Measurements from ENCODE around the gene HPS5.
"Not testable (repeated sequence)": the region's sequence is repeated elsewhere in the genome, so short reads cannot be mapped to it uniquely, and the experiment has no call there.

The HPS5 gene

GRCh38 chr11:18267335-18268133, 54.4 kb downstream of the HPS5 start:
- not testable (repeated sequence) for DNase-seq

GRCh38 chr11:18265949-18266348, 56.0 kb downstream of the HPS5 start, which contains the start of gene SAA1:
SAA1 (plus strand) TSS chr11:18266264; CDS start chr11:18266888, 624 bp downstream.
- DNase-seq, result no peak

GRCh38 chr11:18264677-18265555, 57.0 kb downstream of the HPS5 start:
- DNase-seq, result no peak

GRCh38 chr11:18264035-18264434, 57.9 kb downstream of the HPS5 start:
- no peak for DNase-seq

GRCh38 chr11:18262681-18263350, 59.1 kb downstream of the HPS5 start:
- DNase-seq, result not testable (repeated sequence)

- no peak for DNase-seq
These were observed 60.2 kb downstream of the HPS5 start for GRCh38 chr11:18261721-18262120.

GRCh38 chr11:18259259-18259658, 62.7 kb downstream of the HPS5 start:
- DNase-seq, result no peak

GRCh38 chr11:18254781-18255361, 67.1 kb downstream of the HPS5 start:
- no peak for DNase-seq

- DNase-seq, result no peak
These were observed 68.1 kb downstream of the HPS5 start for GRCh38 chr11:18253778-18254338.

- no peak for DNase-seq
These were observed 68.7 kb downstream of the HPS5 start for GRCh38 chr11:18253233-18253632.

- no peak for DNase-seq
These were observed 73.4 kb downstream of the HPS5 start, which contains the start of gene SAA2 for GRCh38 chr11:18248561-18248960. SAA2 (minus strand) TSS chr11:18248668; CDS start chr11:18248011, 657 bp downstream.

GRCh38 chr11:18247191-18247581, 74.8 kb downstream of the HPS5 start:
- DNase-seq, result not testable (repeated sequence)

- not testable (repeated sequence) for DNase-seq
These were observed 75.4 kb downstream of the HPS5 start for GRCh38 chr11:18246379-18247190.

GRCh38 chr11:18245396-18245795, 76.5 kb downstream of the HPS5 start:
- DNase-seq, result no peak

GRCh38 chr11:18243783-18244362, 78.1 kb downstream of the HPS5 start:
- DNase-seq, result no peak

GRCh38 chr11:18239655-18240054, 82.3 kb downstream of the HPS5 start:
- no peak for DNase-seq

- no peak for DNase-seq
These were observed 85.1 kb downstream of the HPS5 start, which contains the start of gene SAA4 for GRCh38 chr11:18236664-18237356. SAA4 (minus strand) TSS chr11:18236802; CDS start chr11:18235926, 876 bp downstream.

GRCh38 chr11:18235394-18236334, 86.3 kb downstream of the HPS5 start:
- no peak for DNase-seq

GRCh38 chr11:18233912-18234311, 88.0 kb downstream of the HPS5 start:
- no peak for DNase-seq

Data from GOT3 (cell line).